ENCODE measurements around the gene DIPK1B. TPM values are rescaled to one million over a fixed set of nuclear protein-coding genes. Genes with fewer than 3 reads are reported as not detected.

The DIPK1B gene
- total and polyA plus RNA-seq, 10 of the 15 experiments (the other 5 are each of a cell fraction or from before 2014, with no cell fraction given) = 0.08 to 0.28 (median 0.13) TPM; not detected in 3

DNA sequence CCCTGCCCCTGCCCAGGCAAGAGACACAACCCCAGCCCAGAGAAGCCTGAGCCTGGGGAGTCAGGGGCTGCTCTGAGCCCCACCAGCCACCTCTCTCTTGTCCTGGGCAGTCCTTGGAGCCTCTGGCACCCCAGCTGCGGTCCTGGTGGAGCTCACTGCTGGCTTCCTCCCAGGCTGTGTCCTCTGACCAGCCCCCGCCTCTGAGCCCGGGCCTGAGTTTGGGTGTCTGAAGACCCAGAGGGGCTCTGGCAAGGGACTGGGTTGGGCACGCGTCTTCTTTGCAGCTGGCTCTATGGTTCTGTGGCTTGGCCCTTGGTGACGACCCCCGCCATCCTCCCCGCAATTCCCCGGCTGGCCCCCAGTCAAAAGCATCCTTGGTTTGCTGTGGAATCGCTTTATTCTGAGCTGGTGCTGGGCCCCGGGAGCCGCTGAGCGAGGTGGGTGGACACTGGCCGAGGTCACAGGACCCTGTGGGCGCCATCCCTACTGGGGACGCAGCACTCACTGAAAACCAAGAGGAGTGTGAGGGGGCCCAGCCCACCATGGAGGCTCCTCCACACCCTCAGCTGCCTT is 31.4 kb downstream of the DIPK1B start:
- ChIA-PET CTCF (no interaction called here), SMC1A (ENCODE audit: uncharacterized antibody, unreplicated experiment) (no interaction called here), POLR2A (no interaction called here), RAD21 (ENCODE audit: unreplicated experiment) (interaction anchor here (1.2 kb wide), 1 partner anchor 14 kb away, joined by 3 read pairs; no protein-coding TSS in a partner anchor)
- no peak overlapping the region for H3K27ac ChIP-seq (ENCODE audit: control insufficient read depth, insufficient read depth)
- intact Hi-C loops (cut with micrococcal nuclease; ENCODE audit: unreplicated experiment) = no loop called here
- no peaks in the 10 kb centered on the region for H3K36me3 ChIP-seq (ENCODE audit: control insufficient read depth in 2 of 2, insufficient read depth in 2 of 2, low read length in 1 of 2)
- H4K20me1 ChIP-seq (ENCODE audit: control insufficient read depth, insufficient read depth) = no peaks in the 10 kb centered on the region
- H3K9ac ChIP-seq (ENCODE audit: control insufficient read depth, insufficient read depth, low read length) = no peak overlapping the region
- in situ Hi-C loops (cut with MboI) = no loop called here
- no peak overlapping the region for H2AFZ ChIP-seq (ENCODE audit: control insufficient read depth, low read depth, low read length)
- H3K4me3 ChIP-seq = no peak overlapping the region
- FAIRE-seq (no peak), DNase-seq (ENCODE audit: low read depth, low spot score) (no peak), ATAC-seq (no peak)
- H3K27me3 ChIP-seq (replicated peaks in 1 of 2; ENCODE audit: control insufficient read depth in 2 of 2, insufficient read depth in 2 of 2, low read length in 1 of 2) = peaks cover 0 to 8% of the 10 kb centered on the region in 2 experiments; a peak in 3 of 4 replicates
- no TSS peak for BruUV-seq (replicated peaks)
- TF ChIP-seq MYB (IDR thresholded peaks at IDR 0.05; ENCODE audit: borderline replicate concordance, low read depth, low read length) = no peak
- TF ChIP-seq, protein P1, sequence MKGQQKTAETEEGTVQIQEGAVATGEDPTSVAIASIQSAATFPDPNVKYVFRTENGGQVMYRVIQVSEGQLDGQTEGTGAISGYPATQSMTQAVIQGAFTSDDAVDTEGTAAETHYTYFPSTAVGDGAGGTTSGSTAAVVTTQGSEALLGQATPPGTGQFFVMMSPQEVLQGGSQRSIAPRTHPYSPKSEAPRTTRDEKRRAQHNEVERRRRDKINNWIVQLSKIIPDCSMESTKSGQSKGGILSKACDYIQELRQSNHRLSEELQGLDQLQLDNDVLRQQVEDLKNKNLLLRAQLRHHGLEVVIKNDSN (IDR thresholded peaks at IDR 0.05; ENCODE audit: borderline replicate concordance, extremely low read length, insufficient read depth, low read depth, low read length) = no peak
- TF ChIP-seq POLR2AphosphoS2 (IDR thresholded peaks at IDR 0.05; ENCODE audit: low read depth, low read length) = no peak
- no peak for TF ChIP-seq RFX5 (IDR thresholded peaks at IDR 0.05; ENCODE audit: low read depth, low read length)
- TF ChIP-seq, protein P2, sequence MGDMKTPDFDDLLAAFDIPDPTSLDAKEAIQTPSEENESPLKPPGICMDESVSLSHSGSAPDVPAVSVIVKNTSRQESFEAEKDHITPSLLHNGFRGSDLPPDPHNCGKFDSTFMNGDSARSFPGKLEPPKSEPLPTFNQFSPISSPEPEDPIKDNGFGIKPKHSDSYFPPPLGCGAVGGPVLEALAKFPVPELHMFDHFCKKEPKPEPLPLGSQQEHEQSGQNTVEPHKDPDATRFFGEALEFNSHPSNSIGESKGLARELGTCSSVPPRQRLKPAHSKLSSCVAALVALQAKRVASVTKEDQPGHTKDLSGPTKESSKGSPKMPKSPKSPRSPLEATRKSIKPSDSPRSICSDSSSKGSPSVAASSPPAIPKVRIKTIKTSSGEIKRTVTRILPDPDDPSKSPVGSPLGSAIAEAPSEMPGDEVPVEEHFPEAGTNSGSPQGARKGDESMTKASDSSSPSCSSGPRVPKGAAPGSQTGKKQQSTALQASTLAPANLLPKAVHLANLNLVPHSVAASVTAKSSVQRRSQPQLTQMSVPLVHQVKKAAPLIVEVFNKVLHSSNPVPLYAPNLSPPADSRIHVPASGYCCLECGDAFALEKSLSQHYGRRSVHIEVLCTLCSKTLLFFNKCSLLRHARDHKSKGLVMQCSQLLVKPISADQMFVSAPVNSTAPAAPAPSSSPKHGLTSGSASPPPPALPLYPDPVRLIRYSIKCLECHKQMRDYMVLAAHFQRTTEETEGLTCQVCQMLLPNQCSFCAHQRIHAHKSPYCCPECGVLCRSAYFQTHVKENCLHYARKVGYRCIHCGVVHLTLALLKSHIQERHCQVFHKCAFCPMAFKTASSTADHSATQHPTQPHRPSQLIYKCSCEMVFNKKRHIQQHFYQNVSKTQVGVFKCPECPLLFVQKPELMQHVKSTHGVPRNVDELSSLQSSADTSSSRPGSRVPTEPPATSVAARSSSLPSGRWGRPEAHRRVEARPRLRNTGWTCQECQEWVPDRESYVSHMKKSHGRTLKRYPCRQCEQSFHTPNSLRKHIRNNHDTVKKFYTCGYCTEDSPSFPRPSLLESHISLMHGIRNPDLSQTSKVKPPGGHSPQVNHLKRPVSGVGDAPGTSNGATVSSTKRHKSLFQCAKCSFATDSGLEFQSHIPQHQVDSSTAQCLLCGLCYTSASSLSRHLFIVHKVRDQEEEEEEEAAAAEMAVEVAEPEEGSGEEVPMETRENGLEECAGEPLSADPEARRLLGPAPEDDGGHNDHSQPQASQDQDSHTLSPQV (IDR thresholded peaks at IDR 0.05) = no peak
- TF ChIP-seq TBL1XR1 (IDR thresholded peaks at IDR 0.05; ENCODE audit: low read depth, low read length) = no peak
- TF ChIP-seq, protein P3, sequence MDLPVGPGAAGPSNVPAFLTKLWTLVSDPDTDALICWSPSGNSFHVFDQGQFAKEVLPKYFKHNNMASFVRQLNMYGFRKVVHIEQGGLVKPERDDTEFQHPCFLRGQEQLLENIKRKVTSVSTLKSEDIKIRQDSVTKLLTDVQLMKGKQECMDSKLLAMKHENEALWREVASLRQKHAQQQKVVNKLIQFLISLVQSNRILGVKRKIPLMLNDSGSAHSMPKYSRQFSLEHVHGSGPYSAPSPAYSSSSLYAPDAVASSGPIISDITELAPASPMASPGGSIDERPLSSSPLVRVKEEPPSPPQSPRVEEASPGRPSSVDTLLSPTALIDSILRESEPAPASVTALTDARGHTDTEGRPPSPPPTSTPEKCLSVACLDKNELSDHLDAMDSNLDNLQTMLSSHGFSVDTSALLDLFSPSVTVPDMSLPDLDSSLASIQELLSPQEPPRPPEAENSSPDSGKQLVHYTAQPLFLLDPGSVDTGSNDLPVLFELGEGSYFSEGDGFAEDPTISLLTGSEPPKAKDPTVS (IDR thresholded peaks at IDR 0.05; ENCODE audit: low read depth, low read length) = no peak
- TF ChIP-seq RELA (IDR thresholded peaks at IDR 0.05; ENCODE audit: borderline replicate concordance, partially characterized antibody) = no peak
- TF ChIP-seq, protein P4, sequence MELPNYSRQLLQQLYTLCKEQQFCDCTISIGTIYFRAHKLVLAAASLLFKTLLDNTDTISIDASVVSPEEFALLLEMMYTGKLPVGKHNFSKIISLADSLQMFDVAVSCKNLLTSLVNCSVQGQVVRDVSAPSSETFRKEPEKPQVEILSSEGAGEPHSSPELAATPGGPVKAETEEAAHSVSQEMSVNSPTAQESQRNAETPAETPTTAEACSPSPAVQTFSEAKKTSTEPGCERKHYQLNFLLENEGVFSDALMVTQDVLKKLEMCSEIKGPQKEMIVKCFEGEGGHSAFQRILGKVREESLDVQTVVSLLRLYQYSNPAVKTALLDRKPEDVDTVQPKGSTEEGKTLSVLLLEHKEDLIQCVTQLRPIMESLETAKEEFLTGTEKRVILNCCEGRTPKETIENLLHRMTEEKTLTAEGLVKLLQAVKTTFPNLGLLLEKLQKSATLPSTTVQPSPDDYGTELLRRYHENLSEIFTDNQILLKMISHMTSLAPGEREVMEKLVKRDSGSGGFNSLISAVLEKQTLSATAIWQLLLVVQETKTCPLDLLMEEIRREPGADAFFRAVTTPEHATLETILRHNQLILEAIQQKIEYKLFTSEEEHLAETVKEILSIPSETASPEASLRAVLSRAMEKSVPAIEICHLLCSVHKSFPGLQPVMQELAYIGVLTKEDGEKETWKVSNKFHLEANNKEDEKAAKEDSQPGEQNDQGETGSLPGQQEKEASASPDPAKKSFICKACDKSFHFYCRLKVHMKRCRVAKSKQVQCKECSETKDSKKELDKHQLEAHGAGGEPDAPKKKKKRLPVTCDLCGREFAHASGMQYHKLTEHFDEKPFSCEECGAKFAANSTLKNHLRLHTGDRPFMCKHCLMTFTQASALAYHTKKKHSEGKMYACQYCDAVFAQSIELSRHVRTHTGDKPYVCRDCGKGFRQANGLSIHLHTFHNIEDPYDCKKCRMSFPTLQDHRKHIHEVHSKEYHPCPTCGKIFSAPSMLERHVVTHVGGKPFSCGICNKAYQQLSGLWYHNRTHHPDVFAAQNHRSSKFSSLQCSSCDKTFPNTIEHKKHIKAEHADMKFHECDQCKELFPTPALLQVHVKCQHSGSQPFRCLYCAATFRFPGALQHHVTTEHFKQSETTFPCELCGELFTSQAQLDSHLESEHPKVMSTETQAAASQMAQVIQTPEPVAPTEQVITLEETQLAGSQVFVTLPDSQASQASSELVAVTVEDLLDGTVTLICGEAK (IDR thresholded peaks at IDR 0.05; ENCODE audit: borderline replicate concordance) = no peak
- TF ChIP-seq POLR2AphosphoS5 (IDR thresholded peaks at IDR 0.05; ENCODE audit: low read length) = no peak
- TF ChIP-seq, protein P5, sequence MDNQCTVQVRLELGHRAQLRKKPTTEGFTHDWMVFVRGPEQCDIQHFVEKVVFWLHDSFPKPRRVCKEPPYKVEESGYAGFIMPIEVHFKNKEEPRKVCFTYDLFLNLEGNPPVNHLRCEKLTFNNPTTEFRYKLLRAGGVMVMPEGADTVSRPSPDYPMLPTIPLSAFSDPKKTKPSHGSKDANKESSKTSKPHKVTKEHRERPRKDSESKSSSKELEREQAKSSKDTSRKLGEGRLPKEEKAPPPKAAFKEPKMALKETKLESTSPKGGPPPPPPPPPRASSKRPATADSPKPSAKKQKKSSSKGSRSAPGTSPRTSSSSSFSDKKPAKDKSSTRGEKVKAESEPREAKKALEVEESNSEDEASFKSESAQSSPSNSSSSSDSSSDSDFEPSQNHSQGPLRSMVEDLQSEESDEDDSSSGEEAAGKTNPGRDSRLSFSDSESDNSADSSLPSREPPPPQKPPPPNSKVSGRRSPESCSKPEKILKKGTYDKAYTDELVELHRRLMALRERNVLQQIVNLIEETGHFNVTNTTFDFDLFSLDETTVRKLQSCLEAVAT (IDR thresholded peaks at IDR 0.05) = no peak
- H3K9me3 ChIP-seq (replicated peaks; ENCODE audit: control insufficient read depth, insufficient read depth, low read length) = no peaks in the 10 kb centered on the region
- no peaks in the 10 kb centered on the region for H3K79me2 ChIP-seq (ENCODE audit: control insufficient read depth, insufficient read depth, low read length)
- no peak overlapping the region for H3K4me2 ChIP-seq (ENCODE audit: control insufficient read depth, insufficient read depth)
- H3K4me1 ChIP-seq (ENCODE audit: control insufficient read depth, insufficient read depth, low read length) = peaks cover 15% of the 10 kb centered on the region
- 51% methylated on average over 16 of the region's 16 CpGs for WGBS (ENCODE audit: insufficient coverage, insufficient replicate concordance, low lambda C conversion rate, missing lambda C conversion rate)

All from GM12878 (cell line).